ENCODE results near the gene CHRNA4. TPM values are rescaled to one million over a fixed set of nuclear protein-coding genes. Genes with fewer than 3 reads are reported as not detected.

CHRNA4 gene
- total RNA-seq, 3 donors from 2014 or later = not detected

- intact Hi-C loops (cut with DNase I, micrococcal nuclease) = no loop called here
- DNase-seq (no peak), ATAC-seq (no peak)
- TF ChIP-seq CTCF (IDR thresholded peaks at IDR 0.05) = no peak
- Histone ChIP-seq H3K4me3 (no peak overlapping the region), H3K36me3 (ENCODE audit: low read depth) (no peaks in the 10 kb centered on the region), H3K9me3 (no peaks in the 10 kb centered on the region), H3K4me1 (ENCODE audit: low read depth) (no peaks in the 10 kb centered on the region)
These were observed 7.9 kb upstream of the CHRNA4 start for GRCh38 chr20:63369024-63369530.

- no peak for ATAC-seq
- TF ChIP-seq CTCF (IDR thresholded peaks at IDR 0.05) = no peak
- H3K4me1 ChIP-seq (ENCODE audit: low read depth) = no peaks in the 10 kb centered on the region
- no peak overlapping the region for H3K4me3 ChIP-seq
- intact Hi-C loops (cut with DNase I, micrococcal nuclease) = no loop called here
- H3K36me3 ChIP-seq (ENCODE audit: low read depth) = no peaks in the 10 kb centered on the region
- DNase-seq = no peak
- H3K9me3 ChIP-seq = no peaks in the 10 kb centered on the region
These were observed 7.0 kb upstream of the CHRNA4 start for GRCh38 chr20:63368151-63368550.

- no peak for TF ChIP-seq CTCF (IDR thresholded peaks at IDR 0.05)
- Histone ChIP-seq H3K4me3 (no peak overlapping the region), H3K4me1 (ENCODE audit: low read depth) (no peaks in the 10 kb centered on the region), H3K36me3 (ENCODE audit: low read depth) (no peaks in the 10 kb centered on the region), H3K9me3 (no peaks in the 10 kb centered on the region)
- DNase-seq (no peak), ATAC-seq (no peak)
- intact Hi-C loops (cut with DNase I, micrococcal nuclease) = no loop called here
These were observed 6.4 kb upstream of the CHRNA4 start for GRCh38 chr20:63367446-63368055.

DNA sequence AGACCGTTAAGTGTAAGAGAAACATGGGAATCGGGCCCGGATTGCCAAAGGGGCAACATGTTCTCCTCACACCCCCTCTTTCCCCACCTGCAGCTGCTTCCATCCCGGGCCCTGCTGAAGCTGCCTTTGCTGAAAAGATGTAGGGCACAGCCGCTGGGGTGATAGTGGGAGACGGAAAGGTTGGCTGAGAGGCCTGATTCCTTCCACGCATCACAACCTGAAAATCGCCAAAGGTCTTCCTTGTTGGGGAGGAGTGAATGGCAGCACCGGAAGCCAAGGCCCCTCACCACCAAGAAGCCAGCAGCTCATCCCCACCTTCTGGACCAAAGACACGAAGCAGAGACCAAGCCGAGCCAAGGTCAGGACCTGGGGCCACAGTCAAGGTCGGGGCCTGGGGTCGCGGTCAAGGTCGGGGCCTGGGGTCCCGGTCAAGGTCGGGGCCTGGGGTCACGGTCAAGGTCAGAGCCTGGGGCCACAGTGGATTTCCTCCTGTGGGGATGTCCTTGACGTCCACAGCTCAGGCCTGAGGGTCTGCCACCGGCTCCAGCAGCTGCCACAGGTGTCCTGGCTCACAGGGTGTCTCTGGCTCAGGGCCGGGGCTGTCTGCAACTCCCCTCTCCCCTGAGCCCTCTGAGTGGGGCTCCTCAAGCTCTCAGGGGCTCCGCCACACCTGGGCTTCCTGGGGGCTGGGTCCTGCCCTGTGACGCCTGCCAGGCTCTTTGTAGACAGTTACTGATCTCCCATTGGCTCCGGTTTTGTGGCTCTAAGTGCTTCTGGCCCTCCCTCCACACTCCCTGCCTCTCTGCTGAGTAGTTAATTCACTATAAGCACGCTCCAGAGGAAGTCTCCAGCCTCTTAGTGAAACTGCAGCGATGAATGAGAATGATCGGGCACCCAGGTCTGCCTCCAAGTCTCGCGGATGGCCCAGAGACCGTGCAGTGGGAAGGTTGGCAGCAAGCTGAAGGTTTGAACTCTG lies 5.5 kb upstream of the CHRNA4 start:
- H3K4me3 ChIP-seq = no peak overlapping the region
- DNase-seq = no peak
- H3K4me1 ChIP-seq (ENCODE audit: low read depth) = no peaks in the 10 kb centered on the region
- TF ChIP-seq CTCF (IDR thresholded peaks at IDR 0.05) = no peak
- no peaks in the 10 kb centered on the region for H3K9me3 ChIP-seq
- ATAC-seq = no peak
- intact Hi-C loops (cut with DNase I, micrococcal nuclease) = no loop called here
- no peaks in the 10 kb centered on the region for H3K36me3 ChIP-seq (ENCODE audit: low read depth)

GRCh38 chr20:63365601-63366389 lies 4.6 kb upstream of the CHRNA4 start:
- TF ChIP-seq CTCF (IDR thresholded peaks at IDR 0.05) = no peak
- intact Hi-C loops (cut with DNase I, micrococcal nuclease) = no loop called here
- ATAC-seq = no peak

More at GRCh38 chr20:63365601-63366389, 4.6 kb upstream of the CHRNA4 start:
- no peak overlapping the region for H3K4me3 ChIP-seq
- H3K9me3 ChIP-seq = no peaks in the 10 kb centered on the region
- H3K4me1 ChIP-seq (ENCODE audit: low read depth) = no peaks in the 10 kb centered on the region
- DNase-seq = no peak
- H3K36me3 ChIP-seq (ENCODE audit: low read depth) = no peaks in the 10 kb centered on the region

Measured in mucosa of descending colon (tissue), 3 donors.